Neuronal stem cell (in vitro differentiated cells): Measurements from ENCODE around the gene ATP2A3.

ENCODE experiments used
- DNase-seq: peaks from one replicate; pipeline ENCODE4 v3.0.0-alpha.2; 2013; ENCODE audit warnings: low spot score
- H2AFZ ChIP-seq: one replicate; pipeline ENCODE4 v1.6.1; 2013; ENCODE audit warnings: mild to moderate bottlenecking, low read length, inconsistent platforms
- H2AK5ac ChIP-seq: 2 replicates; pipeline ENCODE4 v1.6.1; 2013; ENCODE audit warnings: low read depth, mild to moderate bottlenecking, inconsistent platforms, low read length, moderate library complexity, mixed read lengths
- H2BK120ac ChIP-seq: 2 replicates; pipeline ENCODE4 v1.6.1; 2013; ENCODE audit warnings: low read depth, mild to moderate bottlenecking, inconsistent platforms, low read length, moderate library complexity, mixed read lengths
- H2BK12ac ChIP-seq: one replicate; pipeline ENCODE4 v1.6.1; 2013; ENCODE audit warnings: low read length, inconsistent platforms
- H2BK15ac ChIP-seq: 2 replicates; pipeline ENCODE4 v1.6.1; 2013; ENCODE audit warnings: mild to moderate bottlenecking, low read length, inconsistent platforms, mixed read lengths
- H2BK5ac ChIP-seq: one replicate; pipeline ENCODE4 v1.6.1; 2013; ENCODE audit warnings: inconsistent platforms, mild to moderate bottlenecking, low read length, moderate library complexity
- H3K14ac ChIP-seq: one replicate; pipeline ENCODE4 v1.6.1; 2013; ENCODE audit warnings: low read length, inconsistent platforms
- H3K18ac ChIP-seq: 2 replicates; pipeline ENCODE4 v1.6.1; 2013; ENCODE audit warnings: low read length, inconsistent platforms
- H3K23ac ChIP-seq: 2 replicates; pipeline ENCODE4 v1.6.1; 2013; ENCODE audit warnings: low read depth, mild to moderate bottlenecking, mixed read lengths, low read length, inconsistent platforms; ENCODE audit not compliant: poor library complexity
- H3K27ac ChIP-seq: replicated peaks from 3 replicates; pipeline ENCODE4 v1.5.1; 2013; ENCODE audit warnings: low read length, inconsistent platforms
- H3K27me3 ChIP-seq, 3 experiments: 2 replicates each; pipeline ENCODE4 v1.6.1; 2013; ENCODE audit warnings: low read length in 3 of 3, mild to moderate bottlenecking in 2 of 3, inconsistent platforms in 1 of 3, low read depth in 1 of 3, mixed read lengths in 1 of 3, moderate library complexity in 1 of 3; ENCODE audit not compliant: control insufficient read depth in 3 of 3, insufficient read depth in 3 of 3
- H3K36me3 ChIP-seq, 2 donors: replicated peaks in 1 of 2; 2 replicates each; pipeline ENCODE4 v1.6.1; 2013; ENCODE audit warnings: low read length in 2 of 2; ENCODE audit not compliant: control insufficient read depth in 2 of 2, insufficient read depth in 2 of 2
- H3K4ac ChIP-seq: 2 replicates; pipeline ENCODE4 v1.6.1; 2013; ENCODE audit warnings: inconsistent platforms, mild to moderate bottlenecking, low read length, moderate library complexity
- H3K4me1 ChIP-seq, 2 donors: 1 replicate in 1 of 2; 2 replicates in 1 of 2; pipeline ENCODE4 v1.6.1; 2013; ENCODE audit warnings: low read length in 2 of 2, low read depth in 1 of 2; ENCODE audit not compliant: control insufficient read depth in 2 of 2, insufficient read depth in 1 of 2
- H3K4me2 ChIP-seq: one replicate; pipeline ENCODE4 v1.6.1; 2013; ENCODE audit warnings: mild to moderate bottlenecking, low read length, inconsistent platforms; ENCODE audit not compliant: insufficient read depth, poor library complexity, severe bottlenecking
- H3K4me3 ChIP-seq, 2 donors: 2 replicates each; pipeline ENCODE4 v1.5.1; 2013; ENCODE audit warnings: low read length in 2 of 2, mild to moderate bottlenecking in 2 of 2, inconsistent platforms in 1 of 2, moderate library complexity in 1 of 2
- H3K79me1 ChIP-seq: one replicate; pipeline ENCODE4 v1.6.1; 2013; ENCODE audit warnings: low read depth, mild to moderate bottlenecking, inconsistent platforms, low read length, moderate library complexity
- H3K9ac ChIP-seq: one replicate; pipeline ENCODE4 v1.6.1; 2013; ENCODE audit warnings: mild to moderate bottlenecking, low read depth, low read length, inconsistent platforms; ENCODE audit not compliant: poor library complexity
- H3K9me3 ChIP-seq, 2 donors: replicated peaks in 1 of 2; 2 replicates each; pipeline versions ENCODE3 to v1.6.1; 2013; ENCODE audit warnings: low read length in 2 of 2, mild to moderate bottlenecking in 2 of 2, inconsistent platforms in 1 of 2, low read depth in 1 of 2, mixed read lengths in 1 of 2, moderate library complexity in 1 of 2; ENCODE audit not compliant: control insufficient read depth in 2 of 2, insufficient read depth in 1 of 2
- H4K8ac ChIP-seq: one replicate; pipeline ENCODE4 v1.6.1; 2013; ENCODE audit warnings: low read depth, mild to moderate bottlenecking, inconsistent platforms, low read length, moderate library complexity
- H4K91ac ChIP-seq: one replicate; pipeline ENCODE4 v1.6.1; 2013; ENCODE audit warnings: low read length, low read depth, mild to moderate bottlenecking, inconsistent platforms; ENCODE audit not compliant: poor library complexity
- WGBS, 2 donors: extraction: QIAGEN DNeasy Blood & Tissue Kit; methylation state at CpG; one replicate each; pipeline ENCODE4 v1.1.7; 2013; ENCODE audit warnings: missing lambda C conversion rate in 2 of 2, mixed read lengths in 1 of 2; ENCODE audit not compliant: insufficient read length in 2 of 2, insufficient replicate concordance in 1 of 2; ENCODE audit errors: extremely low coverage in 2 of 2; 5-methylcytosine and 5-hydroxymethylcytosine counted together

ATP2A3 gene

GRCh38 chr17:3968015-3968414, 3.8 kb upstream of the ATP2A3 start:
- DNase-seq, result no peak
- H2BK12ac ChIP-seq, result no peak overlapping the region

GRCh38 chr17:3966720-3967363, 2.6 kb upstream of the ATP2A3 start:
- no peak overlapping the region for H2BK120ac ChIP-seq
- H2AK5ac ChIP-seq, result peak overlapping the region; percentile 28
- no peaks in the 10 kb centered on the region for H3K36me3 ChIP-seq
- H3K4me3 ChIP-seq, result no peak overlapping the region
- H3K18ac ChIP-seq, result peak overlapping the region; percentile 76
- H3K4ac ChIP-seq, result no peak overlapping the region
- WGBS, 2 donors, result no CpG with 5 or more reads among the region's 14 CpGs
- no peak overlapping the region for H2AFZ ChIP-seq
- H2BK12ac ChIP-seq, result no peak overlapping the region
- H3K14ac ChIP-seq, result no peak overlapping the region
- no peak overlapping the region for H4K8ac ChIP-seq
- no peak overlapping the region for H3K4me2 ChIP-seq
- DNase-seq, result no peak
- no peak overlapping the region for H2BK5ac ChIP-seq
- no peaks in the 10 kb centered on the region for H3K9me3 ChIP-seq
- H3K23ac ChIP-seq, result peak overlapping the region; percentile 55
- no peak overlapping the region for H3K27ac ChIP-seq
- H3K9ac ChIP-seq, result peak overlapping the region; percentile 60
- H4K91ac ChIP-seq, result no peak overlapping the region
- H3K4me1 ChIP-seq, result peaks cover 0 to 4% of the 10 kb centered on the region in 2 donors
- peaks cover 2% of the 10 kb centered on the region for H3K79me1 ChIP-seq
- peaks cover 23 to 66% (median 36%) of the 10 kb centered on the region in 3 experiments for H3K27me3 ChIP-seq
- peak overlapping the region; percentile 37 for H2BK15ac ChIP-seq

More at GRCh38 chr17:3968015-3968414, 3.8 kb upstream of the ATP2A3 start:
- Histone ChIP-seq H3K79me1 (peaks cover 2% of the 10 kb centered on the region), H3K4me3 (no peak overlapping the region), H3K36me3 (no peaks in the 10 kb centered on the region), H4K91ac (no peak overlapping the region), H3K4me2 (no peak overlapping the region), H3K14ac (no peak overlapping the region), H3K9ac (no peak overlapping the region), H2BK5ac (no peak overlapping the region), H2BK120ac (no peak overlapping the region), H3K9me3 (no peaks in the 10 kb centered on the region), H2AK5ac (no peak overlapping the region), H4K8ac (no peak overlapping the region), H2BK15ac (no peak overlapping the region), H3K4me1 (peaks cover 0 to 4% of the 10 kb centered on the region in 2 donors), H3K27me3 (peaks cover 17 to 54% (median 25%) of the 10 kb centered on the region in 3 experiments), H3K18ac (no peak overlapping the region), H3K4ac (no peak overlapping the region), H3K23ac (no peak overlapping the region), H2AFZ (no peak overlapping the region), H3K27ac (no peak overlapping the region)
- WGBS, 2 donors, result no CpG with 5 or more reads among the region's 3 CpGs

- peak; percentile 48 for DNase-seq
These were observed 1.0 kb upstream of the ATP2A3 start for GRCh38 chr17:3965118-3965800.

More at GRCh38 chr17:3965118-3965800, 1.0 kb upstream of the ATP2A3 start:
- H3K23ac ChIP-seq, result peak overlapping the region; percentile 88
- peaks cover 2% of the 10 kb centered on the region for H3K79me1 ChIP-seq
- H2BK12ac ChIP-seq, result no peak overlapping the region
- H3K4me2 ChIP-seq, result peak overlapping the region; percentile 53
- peaks cover 23 to 82% (median 43%) of the 10 kb centered on the region in 3 experiments for H3K27me3 ChIP-seq
- no peak overlapping the region for H2BK15ac ChIP-seq
- H3K18ac ChIP-seq, result peak overlapping the region; percentile 94
- H2BK120ac ChIP-seq, result no peak overlapping the region
- peak overlapping the region; percentile 81 for H2AK5ac ChIP-seq
- H3K36me3 ChIP-seq, result no peaks in the 10 kb centered on the region
- no peaks in the 10 kb centered on the region for H3K9me3 ChIP-seq
- peak overlapping the region; percentile 30 for H3K9ac ChIP-seq
- no peak overlapping the region for H4K8ac ChIP-seq
- no peak overlapping the region for H3K27ac ChIP-seq
- peak overlapping the region; percentile 79 for H2AFZ ChIP-seq
- no peak overlapping the region for H3K4ac ChIP-seq
- H2BK5ac ChIP-seq, result no peak overlapping the region
- no CpG with 5 or more reads among the region's 17 CpGs for WGBS, 2 donors
- H4K91ac ChIP-seq, result no peak overlapping the region
- peaks cover 0 to 4% of the 10 kb centered on the region in 2 donors for H3K4me1 ChIP-seq
- H3K4me3 ChIP-seq, result no peak overlapping the region
- H3K14ac ChIP-seq, result no peak overlapping the region
